Activated CD4-positive, alpha-beta T cell treated with anti-CD3 and anti-CD28 coated beads, Interleukin-10, Interleukin-2, amounts not matched to agents 100 ng/mL and 50 ng/mL, durations not matched to agents 16 hours and 8 hours (primary cell): ENCODE results near the gene TCFL5.

Experiments
- DNase-seq: peaks from one replicate; pipeline ENCODE4 v3.0.0-alpha.2; 2020

The TCFL5 gene

GRCh38 chr20:62794007-62794724 lies 67.5 kb downstream of the TCFL5 start:
- peak; percentile 99 for DNase-seq

- DNase-seq: no peak
Observed at GRCh38 chr20:62793757-62794006, 67.9 kb downstream of the TCFL5 start.

GRCh38 chr20:62792940-62793756 lies 68.5 kb downstream of the TCFL5 start:
- DNase-seq: no peak

- no peak for DNase-seq
Observed at GRCh38 chr20:62792182-62792939, 69.3 kb downstream of the TCFL5 start.

- DNase-seq: peak; percentile 87
Observed at GRCh38 chr20:62791301-62792181, 70.1 kb downstream of the TCFL5 start.
